Measurements from ENCODE around the gene EFCAB6.

Gene EFCAB6

GRCh38 chr22:43829904-43830851 lies 18.1 kb upstream of the EFCAB6 start:
- H3K36me3 Mint-ChIP-seq (ENCODE audit: low read depth): no peaks in the 10 kb centered on the region
- H3K4me1 Mint-ChIP-seq: peaks cover 60% of the 10 kb centered on the region
- H3K9me3 Mint-ChIP-seq: no peaks in the 10 kb centered on the region
- H3K27me3 Mint-ChIP-seq (ENCODE audit: low read depth): no peaks in the 10 kb centered on the region
- TF ChIP-seq CTCF (IDR thresholded peaks at IDR 0.05; ENCODE audit: unreplicated experiment in 3 of 3): no peak
- H3K4me3 Mint-ChIP-seq: peak overlapping the region in 2 of 3 experiments; percentile 42 to 50
- H3K27ac Mint-ChIP-seq: peak overlapping the region; percentile 33 to 81 (median 78)

GRCh38 chr22:43828998-43829782 lies 17.1 kb upstream of the EFCAB6 start:
- Mint-ChIP-seq H3K4me1 (peaks cover 70% of the 10 kb centered on the region), H3K27me3 (ENCODE audit: low read depth) (no peaks in the 10 kb centered on the region), H3K27ac (peak overlapping the region; percentile 81 to 92 (median 92)), H3K36me3 (ENCODE audit: low read depth) (no peaks in the 10 kb centered on the region), H3K4me3 (peak overlapping the region in 2 of 3 experiments; percentile 43 to 50), H3K9me3 (no peaks in the 10 kb centered on the region)
- no peak for TF ChIP-seq CTCF (IDR thresholded peaks at IDR 0.05; ENCODE audit: unreplicated experiment in 3 of 3)

- H3K27me3 Mint-ChIP-seq (ENCODE audit: low read depth): no peaks in the 10 kb centered on the region
- no peak overlapping the region for H3K4me3 Mint-ChIP-seq
- peaks cover 72% of the 10 kb centered on the region for H3K4me1 Mint-ChIP-seq
- no peaks in the 10 kb centered on the region for H3K9me3 Mint-ChIP-seq
- no peaks in the 10 kb centered on the region for H3K36me3 Mint-ChIP-seq (ENCODE audit: low read depth)
- H3K27ac Mint-ChIP-seq: peak overlapping the region; percentile 59 to 92 (median 81)
- no peak for TF ChIP-seq CTCF (IDR thresholded peaks at IDR 0.05; ENCODE audit: unreplicated experiment in 3 of 3)
These were observed 16.6 kb upstream of the EFCAB6 start for GRCh38 chr22:43828725-43828997.

- Mint-ChIP-seq H3K4me1 (peaks cover 75% of the 10 kb centered on the region), H3K36me3 (ENCODE audit: low read depth) (no peaks in the 10 kb centered on the region), H3K27ac (peak overlapping the region; percentile 59 to 92 (median 81)), H3K9me3 (no peaks in the 10 kb centered on the region), H3K4me3 (no peak overlapping the region), H3K27me3 (ENCODE audit: low read depth) (no peaks in the 10 kb centered on the region)
- no peak for TF ChIP-seq CTCF (IDR thresholded peaks at IDR 0.05; ENCODE audit: unreplicated experiment in 3 of 3)
These were observed 16.0 kb upstream of the EFCAB6 start for GRCh38 chr22:43827926-43828724.

- no peak for TF ChIP-seq CTCF (IDR thresholded peaks at IDR 0.05; ENCODE audit: unreplicated experiment in 3 of 3)
- Mint-ChIP-seq H3K4me1 (peaks cover 81% of the 10 kb centered on the region), H3K27me3 (ENCODE audit: low read depth) (no peaks in the 10 kb centered on the region), H3K27ac (peak overlapping the region; percentile 6 to 42 (median 27)), H3K9me3 (no peaks in the 10 kb centered on the region), H3K4me3 (peak overlapping the region in 1 of 3 experiments; percentile 21), H3K36me3 (ENCODE audit: low read depth) (no peaks in the 10 kb centered on the region)
These were observed 15.1 kb upstream of the EFCAB6 start for GRCh38 chr22:43827003-43827735.
